OCI-LY1 (cell line): ENCODE results near the gene REPS2.

Experiments used
- H2AFZ ChIP-seq: fragments of 200-600 bp; sonication (generic), shearing (Covaris generic); 2 replicates; pipeline ENCODE4 v1.6.0; 2014; ENCODE audit warnings: antibody characterized with exemption, mild to moderate bottlenecking, low read length
- H3F3A ChIP-seq: fragments of 200-600 bp; sonication (generic), shearing (Covaris generic); 2 replicates; pipeline ENCODE4 v1.6.0; 2014; ENCODE audit warnings: mild to moderate bottlenecking, antibody characterized with exemption, low read length, moderate library complexity; ENCODE audit not compliant: insufficient read depth
- H3K27ac ChIP-seq: fragments of 200-600 bp; sonication (generic); 2 replicates; pipeline ENCODE4 v1.5.1; 2014; ENCODE audit warnings: low read length, mixed run types, mild to moderate bottlenecking, low read depth; ENCODE audit not compliant: poor library complexity, severe bottlenecking
- H3K27me3 ChIP-seq: fragments of 200-600 bp; sonication (generic); 2 replicates; pipeline ENCODE4 v1.6.0; 2014; ENCODE audit warnings: antibody characterized with exemption, mild to moderate bottlenecking, low read length, moderate library complexity; ENCODE audit not compliant: insufficient read depth
- H3K36me3 ChIP-seq: fragments of 200-600 bp; sonication (generic); 2 replicates; pipeline ENCODE4 v1.6.1; 2014; ENCODE audit warnings: mild to moderate bottlenecking, antibody characterized with exemption, low read length, moderate library complexity, mixed read lengths; ENCODE audit not compliant: insufficient read depth
- H3K4me1 ChIP-seq: fragments of 200-600 bp; sonication (generic); 2 replicates; pipeline ENCODE4 v1.5.1; 2014; ENCODE audit warnings: mild to moderate bottlenecking, low read length, moderate library complexity; ENCODE audit not compliant: insufficient read depth, severe bottlenecking
- H3K4me2 ChIP-seq: fragments of 200-600 bp; sonication (generic), shearing (Covaris generic); 2 replicates; pipeline ENCODE4 v1.6.1; 2014; ENCODE audit warnings: low read length
- H3K4me3 ChIP-seq: fragments of 200-600 bp; sonication (generic); 2 replicates; pipeline ENCODE4 v1.5.1; 2014; ENCODE audit warnings: low read length, low read depth, mild to moderate bottlenecking, mixed read lengths; ENCODE audit not compliant: poor library complexity, severe bottlenecking
- H3K79me2 ChIP-seq: fragments of 200-600 bp; shearing (Covaris generic); 2 replicates; pipeline ENCODE4 v1.6.1; 2016; ENCODE audit warnings: mixed run types, low read length, mixed read lengths; ENCODE audit not compliant: insufficient read depth
- H3K9ac ChIP-seq: fragments of 200-600 bp; sonication (generic), shearing (Covaris generic); 2 replicates; pipeline ENCODE4 v1.6.1; 2014; ENCODE audit warnings: mild to moderate bottlenecking, low read length, mixed read lengths
- H3K9me2 ChIP-seq: fragments of 200-600 bp; sonication (generic), shearing (Covaris generic); 2 replicates; pipeline ENCODE4 v1.6.1; 2014; ENCODE audit warnings: low read depth, mild to moderate bottlenecking, low read length, mixed read lengths
- H3K9me3 ChIP-seq: fragments of 200-600 bp; shearing (Covaris generic); 2 replicates; pipeline ENCODE4 v1.6.1; 2014; ENCODE audit warnings: low read length, mixed read lengths
- H4K20me1 ChIP-seq: fragments of 200-600 bp; sonication (generic), shearing (Covaris generic); 2 replicates; pipeline ENCODE4 v1.6.0; 2016; ENCODE audit warnings: mild to moderate bottlenecking, low read length; ENCODE audit not compliant: insufficient read depth
- EZH2 ChIP-seq: fragments of 200-600 bp; sonication (generic), shearing (Covaris generic); IDR thresholded peaks from 2 replicates; pipeline ENCODE4 v1.8.0; 2017; ENCODE audit warnings: borderline replicate concordance, mixed run types, mild to moderate bottlenecking, antibody characterized with exemption, low read length, moderate library complexity, mixed read lengths
- TF ChIP-seq, protein P1 (sequence below): fragments of 200-600 bp; sonication (generic), shearing (Covaris generic); IDR thresholded peaks from 2 replicates; pipeline ENCODE4 v1.5.1; 2017; ENCODE audit warnings: mild to moderate bottlenecking, antibody characterized with exemption, low read length, moderate library complexity, mixed read lengths

REPS2 gene

DNA sequence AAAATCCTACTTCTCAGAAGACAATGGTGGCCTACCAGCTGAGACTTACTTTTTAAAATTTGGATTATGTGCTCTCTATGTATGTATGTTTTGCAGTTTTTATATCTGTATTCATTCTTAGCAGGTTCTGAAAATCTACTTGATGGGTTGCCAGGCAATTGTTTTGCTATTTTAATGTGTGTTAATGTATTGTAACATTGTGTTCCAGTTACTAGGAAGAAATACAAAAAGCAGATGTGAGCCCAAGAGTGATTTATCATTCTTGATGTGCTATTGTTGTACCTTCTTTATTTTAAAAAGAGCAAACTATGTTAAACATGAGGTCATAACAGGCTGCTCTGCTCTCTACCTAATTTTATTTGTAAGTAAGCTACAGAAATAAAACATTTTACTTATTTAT is 81.9 kb downstream of the REPS2 start:
- no peak overlapping the region for H2AFZ ChIP-seq
- H3K9ac ChIP-seq = no peak overlapping the region
- no peaks in the 10 kb centered on the region for H4K20me1 ChIP-seq
- H3K4me2 ChIP-seq = no peak overlapping the region
- no peaks in the 10 kb centered on the region for H3F3A ChIP-seq
- H3K9me3 ChIP-seq = no peaks in the 10 kb centered on the region
- no peaks in the 10 kb centered on the region for H3K79me2 ChIP-seq
- TF ChIP-seq, protein P1, sequence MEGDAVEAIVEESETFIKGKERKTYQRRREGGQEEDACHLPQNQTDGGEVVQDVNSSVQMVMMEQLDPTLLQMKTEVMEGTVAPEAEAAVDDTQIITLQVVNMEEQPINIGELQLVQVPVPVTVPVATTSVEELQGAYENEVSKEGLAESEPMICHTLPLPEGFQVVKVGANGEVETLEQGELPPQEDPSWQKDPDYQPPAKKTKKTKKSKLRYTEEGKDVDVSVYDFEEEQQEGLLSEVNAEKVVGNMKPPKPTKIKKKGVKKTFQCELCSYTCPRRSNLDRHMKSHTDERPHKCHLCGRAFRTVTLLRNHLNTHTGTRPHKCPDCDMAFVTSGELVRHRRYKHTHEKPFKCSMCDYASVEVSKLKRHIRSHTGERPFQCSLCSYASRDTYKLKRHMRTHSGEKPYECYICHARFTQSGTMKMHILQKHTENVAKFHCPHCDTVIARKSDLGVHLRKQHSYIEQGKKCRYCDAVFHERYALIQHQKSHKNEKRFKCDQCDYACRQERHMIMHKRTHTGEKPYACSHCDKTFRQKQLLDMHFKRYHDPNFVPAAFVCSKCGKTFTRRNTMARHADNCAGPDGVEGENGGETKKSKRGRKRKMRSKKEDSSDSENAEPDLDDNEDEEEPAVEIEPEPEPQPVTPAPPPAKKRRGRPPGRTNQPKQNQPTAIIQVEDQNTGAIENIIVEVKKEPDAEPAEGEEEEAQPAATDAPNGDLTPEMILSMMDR = no peak
- TF ChIP-seq EZH2 = no peak
- no peaks in the 10 kb centered on the region for H3K27me3 ChIP-seq
- no peak overlapping the region for H3K27ac ChIP-seq
- H3K36me3 ChIP-seq = no peaks in the 10 kb centered on the region
- no peak overlapping the region for H3K4me3 ChIP-seq
- no peaks in the 10 kb centered on the region for H3K4me1 ChIP-seq
- H3K9me2 ChIP-seq = no peaks in the 10 kb centered on the region

- Histone ChIP-seq H3K4me1 (no peaks in the 10 kb centered on the region), H3K9me2 (no peaks in the 10 kb centered on the region), H3K36me3 (no peaks in the 10 kb centered on the region), H3K79me2 (no peaks in the 10 kb centered on the region), H3K27ac (no peak overlapping the region), H3K9me3 (no peaks in the 10 kb centered on the region), H3K4me2 (no peak overlapping the region), H4K20me1 (no peaks in the 10 kb centered on the region), H3K4me3 (no peak overlapping the region), H3F3A (no peaks in the 10 kb centered on the region), H3K9ac (no peak overlapping the region), H3K27me3 (no peaks in the 10 kb centered on the region), H2AFZ (no peak overlapping the region)
- TF ChIP-seq, protein P1 = no peak
- no peak for TF ChIP-seq EZH2
These were observed 83.6 kb downstream of the REPS2 start for GRCh38 chrX:17030092-17030491.

DNA sequence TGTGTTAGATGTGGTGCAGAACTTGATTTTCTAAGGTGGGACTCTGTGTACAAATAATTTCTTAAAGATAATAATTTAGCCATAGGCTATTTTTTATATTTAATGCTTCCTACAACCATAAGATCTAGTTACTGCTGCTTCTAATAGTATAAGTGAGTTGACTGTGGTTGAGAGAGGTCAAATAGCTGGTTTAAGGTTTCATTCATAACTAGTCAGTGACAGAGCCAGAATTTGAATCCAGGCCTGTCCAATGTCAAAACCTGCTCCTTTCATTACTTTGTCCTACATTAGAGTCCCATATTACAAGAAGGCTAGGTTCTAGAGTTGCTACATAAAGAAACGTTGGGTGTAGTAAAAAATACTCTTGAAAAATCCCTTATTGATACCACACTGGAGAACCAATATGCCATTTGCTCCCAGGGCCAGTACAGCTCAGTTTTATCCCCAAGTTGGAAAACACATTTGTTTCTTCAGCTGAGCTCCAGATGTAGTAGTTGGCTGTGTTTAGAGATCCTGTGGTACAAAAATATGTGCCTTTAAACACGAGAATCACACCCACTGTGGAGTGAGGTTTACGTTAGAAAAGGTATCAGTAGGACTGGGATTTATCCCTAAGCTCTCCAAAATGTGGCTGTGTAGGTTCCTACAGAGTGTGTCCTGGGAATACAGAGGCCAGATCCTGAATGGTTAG is 84.3 kb downstream of the REPS2 start:
- Histone ChIP-seq H3F3A (no peaks in the 10 kb centered on the region), H3K4me2 (no peak overlapping the region), H3K9ac (no peak overlapping the region), H2AFZ (no peak overlapping the region), H3K9me2 (no peaks in the 10 kb centered on the region), H3K9me3 (no peaks in the 10 kb centered on the region), H3K4me1 (no peaks in the 10 kb centered on the region), H3K27me3 (no peaks in the 10 kb centered on the region), H4K20me1 (no peaks in the 10 kb centered on the region), H3K4me3 (no peak overlapping the region), H3K79me2 (no peaks in the 10 kb centered on the region), H3K36me3 (no peaks in the 10 kb centered on the region), H3K27ac (no peak overlapping the region)
- TF ChIP-seq, protein P1 = no peak
- TF ChIP-seq EZH2 = no peak
